CD14-positive monocyte (primary cell): ENCODE measurements around the gene LHB. TPM values are rescaled to one million over a fixed set of nuclear protein-coding genes. Genes with fewer than 3 reads are reported as not detected.
A peak's percentile ranks its signal among the peaks of the same experiment; 100 is the strongest.

Experiments
- DNase-seq, 3 donors: peaks; one replicate each; pipeline ENCODE4 v3.0.0-alpha.2; 2011 to 2022
- H2AFZ ChIP-seq: 2 replicates; pipeline ENCODE4 v1.6.0; 2012; ENCODE audit warnings: mild to moderate bottlenecking, low read depth, low read length, inconsistent platforms; ENCODE audit not compliant: insufficient read depth, poor library complexity, severe bottlenecking
- H3K27ac ChIP-seq, 2 donors: 1 replicate in 1 of 2; 2 replicates in 1 of 2; pipeline ENCODE4 v1.5.1; 2012 to 2013; ENCODE audit warnings: low read length in 2 of 2, control low read depth in 1 of 2, inconsistent platforms in 1 of 2, low read depth in 1 of 2, mild to moderate bottlenecking in 1 of 2
- H3K27me3 ChIP-seq, 2 donors: one replicate each; pipeline versions ENCODE4 v1.6.0 to v1.6.1; 2011 to 2013; ENCODE audit warnings: low read length in 2 of 2; ENCODE audit not compliant: control insufficient read depth in 2 of 2, insufficient read depth in 2 of 2
- H3K36me3 ChIP-seq, 2 donors: replicated peaks in 1 of 2; 1 replicate in 1 of 2; 2 replicates in 1 of 2; pipeline versions ENCODE4 v1.5.1 to v1.6.1; 2012 to 2013; ENCODE audit warnings: low read length in 2 of 2, control low read depth in 1 of 2, inconsistent platforms in 1 of 2, mild to moderate bottlenecking in 1 of 2; ENCODE audit not compliant: insufficient read depth in 2 of 2, control insufficient read depth in 1 of 2
- H3K4me1 ChIP-seq, 2 donors: 1 replicate in 1 of 2; 2 replicates in 1 of 2; pipeline versions ENCODE4 v1.5.1 to v1.6.1; 2012 to 2013; ENCODE audit warnings: low read length in 2 of 2, control low read depth in 1 of 2, inconsistent platforms in 1 of 2, mild to moderate bottlenecking in 1 of 2, moderate library complexity in 1 of 2; ENCODE audit not compliant: insufficient read depth in 2 of 2, control insufficient read depth in 1 of 2
- H3K4me2 ChIP-seq: replicated peaks from 2 replicates; pipeline ENCODE3; 2012; ENCODE audit warnings: low read length, moderate library complexity, mild to moderate bottlenecking; ENCODE audit not compliant: poor library complexity, severe bottlenecking; ENCODE audit errors: extremely low read depth
- H3K4me3 ChIP-seq, 3 experiments: fragments of 200-600 bp in 1 of 3; sonication (generic) in 1 of 3; replicated peaks in 1 of 3; 1 replicate in 2 of 3; 2 replicates in 1 of 3; pipeline ENCODE4 v1.5.1; 2011 to 2013; ENCODE audit warnings: low read length in 3 of 3, mild to moderate bottlenecking in 3 of 3, control low read depth in 2 of 3, low read depth in 2 of 3, inconsistent platforms in 1 of 3, moderate library complexity in 1 of 3
- H3K79me2 ChIP-seq: 2 replicates; pipeline ENCODE4 v1.6.0; 2012; ENCODE audit warnings: mild to moderate bottlenecking, control low read depth, inconsistent platforms, low read length, moderate library complexity; ENCODE audit not compliant: insufficient read depth
- H3K9ac ChIP-seq: 2 replicates; pipeline ENCODE4 v1.6.0; 2017; ENCODE audit warnings: low read length, mild to moderate bottlenecking; ENCODE audit not compliant: insufficient read depth, poor library complexity, severe bottlenecking
- H3K9me3 ChIP-seq, 2 donors: replicated peaks in 1 of 2; 1 replicate in 1 of 2; 2 replicates in 1 of 2; pipeline versions ENCODE4 v1.5.1 to v1.6.1; 2012 to 2013; ENCODE audit warnings: low read length in 2 of 2, control low read depth in 1 of 2; ENCODE audit not compliant: control insufficient read depth in 1 of 2, insufficient read depth in 1 of 2
- H4K20me1 ChIP-seq: 2 replicates; pipeline ENCODE4 v1.6.0; 2012; ENCODE audit warnings: mild to moderate bottlenecking, low read length, control low read depth, moderate library complexity; ENCODE audit not compliant: insufficient read depth
- H3K27ac Mint-ChIP-seq, 7 donors: one replicate each; pipeline ENCODE4 v1.8.0; 2020; ENCODE audit warnings: mild to moderate bottlenecking in 7 of 7, mixed read lengths in 7 of 7, moderate library complexity in 6 of 7, inconsistent platforms in 2 of 7
- H3K27me3 Mint-ChIP-seq, 3 donors: one replicate each; pipeline ENCODE4 v1.8.0; 2021 to 2022; ENCODE audit warnings: low read depth in 3 of 3, mild to moderate bottlenecking in 3 of 3, mixed read lengths in 3 of 3, moderate library complexity in 3 of 3, inconsistent platforms in 1 of 3
- H3K36me3 Mint-ChIP-seq, 2 donors: one replicate each; pipeline ENCODE4 v1.8.0; 2020; ENCODE audit warnings: mixed read lengths in 2 of 2, inconsistent platforms in 1 of 2, mild to moderate bottlenecking in 1 of 2
- H3K4me1 Mint-ChIP-seq: one replicate; pipeline ENCODE4 v1.8.0; 2020; ENCODE audit warnings: mild to moderate bottlenecking, mixed read lengths
- H3K4me3 Mint-ChIP-seq, 2 donors: one replicate each; pipeline ENCODE4 v1.8.0; 2020; ENCODE audit warnings: mild to moderate bottlenecking in 2 of 2, mixed read lengths in 2 of 2, moderate library complexity in 1 of 2
- H3K9me3 Mint-ChIP-seq, 7 donors: one replicate each; pipeline ENCODE4 v1.8.0; 2020 to 2022; ENCODE audit warnings: mixed read lengths in 7 of 7, mild to moderate bottlenecking in 6 of 7, moderate library complexity in 6 of 7, inconsistent platforms in 2 of 7
- WGBS: methylation state at CpG from one replicate; pipeline ENCODE4 v1.1.5; 2013; ENCODE audit warnings: missing lambda C conversion rate; ENCODE audit not compliant: insufficient coverage; 5-methylcytosine and 5-hydroxymethylcytosine counted together
- intact Hi-C, 2 donors: fragments of 100-400 bp; cut with micrococcal nuclease; formaldehyde crosslinking; loops; one replicate each; pipeline versions ENCODE4 v1.15.0 to v1.15.1; 2023
- polyA plus RNA-seq, 3 donors: library from polyadenylated mRNA; depleted of rRNA in 1 of 3; unstranded in 2 of 3; stranded (reverse) in 1 of 3; fragments of 300-500 nt in 2 of 3; fragments of >200 nt in 1 of 3; fragmentation: Illumina TruSeq in 2 of 3; gene quantifications; 1 replicate in 2 of 3; 2 replicates in 1 of 3; pipeline ENCODE4 v1.2.3, GENCODE V29; 2012 to 2021
- TF ChIP-seq, protein P1 (sequence below): fragments of 200-600 bp; IDR thresholded peaks from one replicate; pipeline ENCODE4 v1.8.0; 2022; ENCODE audit warnings: antibody characterized with exemption, mild to moderate bottlenecking

The LHB gene
- polyA plus RNA-seq, 3 donors: 0.48 TPM; not detected in 2

GRCh38 chr19:48985711-48986110 lies 31.2 kb downstream of the LHB start:
- Histone ChIP-seq H3K9me3 (no peaks in the 10 kb centered on the region), H2AFZ (no peak overlapping the region), H3K27ac (peak overlapping the region in 1 of 2 donors; percentile 26), H4K20me1 (no peaks in the 10 kb centered on the region), H3K9ac (no peak overlapping the region), H3K27me3 (no peaks in the 10 kb centered on the region), H3K4me1 (no peaks in the 10 kb centered on the region), H3K4me2 (no peak overlapping the region), H3K36me3 (peaks cover 49 to 90% of the 10 kb centered on the region in 2 donors), H3K79me2 (peaks cover 12% of the 10 kb centered on the region), H3K4me3 (no peak overlapping the region)
- 93% methylated on average over 13 of the region's 13 CpGs for WGBS
- peaks cover 0 to 5% (median 0%) of the 10 kb centered on the region in 3 donors for H3K27me3 Mint-ChIP-seq
- no peaks in the 10 kb centered on the region for H3K4me1 Mint-ChIP-seq
- H3K4me3 Mint-ChIP-seq: no peak overlapping the region
- H3K36me3 Mint-ChIP-seq: peaks cover 53 to 91% of the 10 kb centered on the region in 2 donors
- H3K27ac Mint-ChIP-seq: peak overlapping the region in 2 of 7 donors; percentile 36 to 61
- DNase-seq: no peak
- no peaks in the 10 kb centered on the region for H3K9me3 Mint-ChIP-seq
- intact Hi-C loops: no loop called here
- TF ChIP-seq, protein P1, sequence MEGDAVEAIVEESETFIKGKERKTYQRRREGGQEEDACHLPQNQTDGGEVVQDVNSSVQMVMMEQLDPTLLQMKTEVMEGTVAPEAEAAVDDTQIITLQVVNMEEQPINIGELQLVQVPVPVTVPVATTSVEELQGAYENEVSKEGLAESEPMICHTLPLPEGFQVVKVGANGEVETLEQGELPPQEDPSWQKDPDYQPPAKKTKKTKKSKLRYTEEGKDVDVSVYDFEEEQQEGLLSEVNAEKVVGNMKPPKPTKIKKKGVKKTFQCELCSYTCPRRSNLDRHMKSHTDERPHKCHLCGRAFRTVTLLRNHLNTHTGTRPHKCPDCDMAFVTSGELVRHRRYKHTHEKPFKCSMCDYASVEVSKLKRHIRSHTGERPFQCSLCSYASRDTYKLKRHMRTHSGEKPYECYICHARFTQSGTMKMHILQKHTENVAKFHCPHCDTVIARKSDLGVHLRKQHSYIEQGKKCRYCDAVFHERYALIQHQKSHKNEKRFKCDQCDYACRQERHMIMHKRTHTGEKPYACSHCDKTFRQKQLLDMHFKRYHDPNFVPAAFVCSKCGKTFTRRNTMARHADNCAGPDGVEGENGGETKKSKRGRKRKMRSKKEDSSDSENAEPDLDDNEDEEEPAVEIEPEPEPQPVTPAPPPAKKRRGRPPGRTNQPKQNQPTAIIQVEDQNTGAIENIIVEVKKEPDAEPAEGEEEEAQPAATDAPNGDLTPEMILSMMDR: no peak

DNA sequence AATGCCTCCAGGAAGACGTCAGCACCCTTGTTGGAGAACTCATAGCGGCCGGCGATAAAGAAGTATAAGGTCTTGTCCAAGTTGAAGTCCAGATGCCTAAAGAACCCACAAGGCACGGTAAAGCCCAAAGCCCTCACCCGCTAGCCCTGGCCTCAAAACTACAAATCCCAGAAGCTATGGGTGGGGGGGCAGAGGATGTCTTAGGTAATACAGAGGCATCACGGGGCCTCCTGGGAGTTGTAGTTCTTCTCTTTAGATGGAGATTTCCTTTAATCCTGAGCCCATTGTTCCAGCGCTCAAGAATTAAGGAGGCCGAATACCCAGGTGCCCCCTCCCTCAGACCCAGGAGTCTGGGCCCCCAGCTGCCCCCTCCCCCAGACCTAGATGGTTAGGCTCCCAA lies 34.6 kb downstream of the LHB start:
- no peak overlapping the region for H3K4me2 ChIP-seq
- H2AFZ ChIP-seq: no peak overlapping the region
- Mint-ChIP-seq H3K9me3 (no peaks in the 10 kb centered on the region), H3K4me3 (no peak overlapping the region), H3K27ac (peak overlapping the region in 2 of 7 donors; percentile 40 to 54), H3K36me3 (peaks cover 50 to 87% of the 10 kb centered on the region in 2 donors), H3K4me1 (no peaks in the 10 kb centered on the region), H3K27me3 (peaks cover 0 to 3% (median 0%) of the 10 kb centered on the region in 3 donors)
- no peak for DNase-seq
- H3K9me3 ChIP-seq: no peaks in the 10 kb centered on the region
- intact Hi-C loops: no loop called here
- no peaks in the 10 kb centered on the region for H3K27me3 ChIP-seq
- H3K4me3 ChIP-seq: no peak overlapping the region
- peaks cover 44 to 76% of the 10 kb centered on the region in 2 donors for H3K36me3 ChIP-seq
- no peaks in the 10 kb centered on the region for H3K4me1 ChIP-seq
- no peaks in the 10 kb centered on the region for H4K20me1 ChIP-seq
- no peaks in the 10 kb centered on the region for H3K79me2 ChIP-seq
- no peak overlapping the region for H3K27ac ChIP-seq
- 96% methylated on average over 6 of the region's 9 CpGs for WGBS
- no peak overlapping the region for H3K9ac ChIP-seq
- TF ChIP-seq, protein P1: no peak
